Skeletal muscle tissue (tissue), 4 donors: ENCODE data around the gene POU6F2. TPM values are rescaled to one million over a fixed set of nuclear protein-coding genes. Genes with fewer than 3 reads are reported as not detected.
"Not testable (repeated sequence)": the region's sequence is repeated elsewhere in the genome, so short reads cannot be mapped to it uniquely, and the experiment has no call there.

Experiments used
- H3K27ac ChIP-seq: one replicate; pipeline ENCODE4 v1.7.0; 2013; ENCODE audit warnings: mild to moderate bottlenecking, low read depth, low read length, inconsistent platforms
- H3K27me3 ChIP-seq, 3 donors: one replicate each; pipeline ENCODE4 v1.7.0; 2013; ENCODE audit warnings: low read length in 3 of 3; ENCODE audit not compliant: control insufficient read depth in 3 of 3, insufficient read depth in 3 of 3
- H3K36me3 ChIP-seq, 3 donors: one replicate each; pipeline ENCODE4 v1.7.0; 2013; ENCODE audit warnings: low read length in 3 of 3; ENCODE audit not compliant: control insufficient read depth in 3 of 3, insufficient read depth in 3 of 3
- H3K4me1 ChIP-seq, 3 donors: one replicate each; pipeline ENCODE4 v1.7.0; 2013; ENCODE audit warnings: low read length in 3 of 3, mild to moderate bottlenecking in 3 of 3; ENCODE audit not compliant: control insufficient read depth in 3 of 3, insufficient read depth in 3 of 3
- H3K4me3 ChIP-seq, 3 donors: one replicate each; pipeline ENCODE4 v1.7.0; 2013; ENCODE audit warnings: low read length in 3 of 3
- H3K9ac ChIP-seq, 3 donors: one replicate each; pipeline ENCODE4 v1.7.0; 2013; ENCODE audit warnings: low read length in 3 of 3, mild to moderate bottlenecking in 3 of 3, moderate library complexity in 2 of 3, low read depth in 1 of 3
- H3K9me3 ChIP-seq, 3 donors: one replicate each; pipeline ENCODE4 v1.7.0; 2013; ENCODE audit warnings: low read length in 3 of 3; ENCODE audit not compliant: control insufficient read depth in 3 of 3
- total RNA-seq: library from RNA; depleted of rRNA; stranded (reverse); fragments of >200 nt; gene quantifications from one replicate; pipeline ENCODE4 v1.2.3, GENCODE V29; 2014
- donor health status: Osteomylitis.

POU6F2 gene
- total RNA-seq, 1 donor from 2014 or later: not detected

DNA sequence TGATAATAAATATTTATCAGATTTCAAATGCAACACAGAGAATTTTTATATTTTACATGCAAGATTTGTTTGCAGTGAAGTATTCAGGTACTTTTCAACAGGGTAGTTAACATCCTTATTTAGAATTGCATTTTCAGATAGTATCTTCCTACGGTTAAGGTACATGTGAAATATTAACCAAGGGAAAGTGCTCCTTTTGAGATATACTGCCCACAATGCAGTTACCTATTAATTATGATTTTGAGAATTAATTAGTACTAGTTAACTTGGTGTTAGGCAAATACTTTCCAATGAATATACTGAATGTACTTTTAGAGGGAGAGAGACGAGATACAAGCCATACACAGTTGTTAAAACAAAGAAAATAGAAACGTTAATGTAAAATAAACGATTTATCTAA is 382.3 kb downstream of the POU6F2 start:
- Histone ChIP-seq H3K27ac (no peak overlapping the region), H3K27me3 (peaks cover 0 to 3% (median 0%) of the 10 kb centered on the region in 3 donors), H3K9ac (no peak overlapping the region), H3K4me3 (no peak overlapping the region), H3K4me1 (no peaks in the 10 kb centered on the region), H3K36me3 (no peaks in the 10 kb centered on the region), H3K9me3 (no peaks in the 10 kb centered on the region)

DNA sequence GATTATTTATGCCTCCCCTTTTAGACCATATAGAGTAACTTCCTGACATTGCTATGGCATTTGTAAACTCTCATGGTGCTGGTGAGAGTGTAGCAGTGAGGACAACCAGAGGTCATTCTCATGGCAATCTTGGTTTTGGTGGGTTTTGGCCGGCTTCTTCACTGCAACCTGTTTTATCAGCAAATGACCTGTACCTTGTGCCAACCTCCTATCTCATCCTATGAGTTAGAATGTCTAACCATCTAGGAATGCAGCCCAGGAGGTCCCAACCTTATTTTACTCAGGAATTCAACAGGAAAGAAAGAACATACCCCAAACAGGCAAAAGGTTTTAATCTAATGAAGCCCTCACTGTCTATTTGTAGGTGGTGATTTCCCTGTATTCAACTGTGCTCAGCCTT is 383.1 kb downstream of the POU6F2 start:
- H3K27ac ChIP-seq: no peak overlapping the region
- H3K9ac ChIP-seq: no peak overlapping the region
- H3K4me3 ChIP-seq: no peak overlapping the region
- peaks cover 0 to 3% (median 0%) of the 10 kb centered on the region in 3 donors for H3K27me3 ChIP-seq
- H3K4me1 ChIP-seq: no peaks in the 10 kb centered on the region
- no peaks in the 10 kb centered on the region for H3K9me3 ChIP-seq
- H3K36me3 ChIP-seq: no peaks in the 10 kb centered on the region

GRCh38 chr7:39365751-39366295 is 388.1 kb downstream of the POU6F2 start:
- no peaks in the 10 kb centered on the region for H3K36me3 ChIP-seq
- no peak overlapping the region for H3K9ac ChIP-seq
- no peak overlapping the region for H3K27ac ChIP-seq
- no peaks in the 10 kb centered on the region for H3K27me3 ChIP-seq
- H3K4me3 ChIP-seq: no peak overlapping the region
- no peaks in the 10 kb centered on the region for H3K4me1 ChIP-seq
- no peaks in the 10 kb centered on the region for H3K9me3 ChIP-seq

DNA sequence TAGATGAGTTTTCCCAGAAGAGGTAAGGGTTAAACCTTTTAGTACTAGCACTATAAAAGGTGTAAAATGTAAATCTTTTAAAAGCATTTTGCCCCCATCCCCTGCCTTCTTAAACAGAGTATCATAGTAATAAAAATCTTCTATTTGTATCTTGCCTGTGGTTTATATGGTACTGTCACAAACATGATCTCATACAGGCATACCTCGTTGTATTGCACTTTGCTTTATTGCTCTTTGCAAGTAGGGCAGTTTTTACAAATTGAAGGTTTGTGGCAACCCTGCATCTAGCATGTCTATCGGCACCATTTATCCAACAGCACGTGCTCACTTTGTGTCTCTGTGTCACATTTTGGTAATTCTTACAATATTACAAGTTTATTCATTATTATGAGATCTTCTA is 389.7 kb downstream of the POU6F2 start:
- Histone ChIP-seq H3K27ac (no peak overlapping the region), H3K4me1 (no peaks in the 10 kb centered on the region)

GRCh38 chr7:39367943-39368342 is 390.2 kb downstream of the POU6F2 start:
- H3K27ac ChIP-seq: no peak overlapping the region
- H3K4me1 ChIP-seq: no peaks in the 10 kb centered on the region
- no peak overlapping the region for H3K9ac ChIP-seq
- H3K4me3 ChIP-seq: no peak overlapping the region
- H3K9me3 ChIP-seq: no peaks in the 10 kb centered on the region
- H3K27me3 ChIP-seq: no peaks in the 10 kb centered on the region
- H3K36me3 ChIP-seq: no peaks in the 10 kb centered on the region

More for the DNA sequence above, 389.7 kb downstream of the POU6F2 start:
- H3K9ac ChIP-seq: no peak overlapping the region
- no peaks in the 10 kb centered on the region for H3K27me3 ChIP-seq
- no peaks in the 10 kb centered on the region for H3K36me3 ChIP-seq
- no peak overlapping the region for H3K4me3 ChIP-seq
- no peaks in the 10 kb centered on the region for H3K9me3 ChIP-seq

DNA sequence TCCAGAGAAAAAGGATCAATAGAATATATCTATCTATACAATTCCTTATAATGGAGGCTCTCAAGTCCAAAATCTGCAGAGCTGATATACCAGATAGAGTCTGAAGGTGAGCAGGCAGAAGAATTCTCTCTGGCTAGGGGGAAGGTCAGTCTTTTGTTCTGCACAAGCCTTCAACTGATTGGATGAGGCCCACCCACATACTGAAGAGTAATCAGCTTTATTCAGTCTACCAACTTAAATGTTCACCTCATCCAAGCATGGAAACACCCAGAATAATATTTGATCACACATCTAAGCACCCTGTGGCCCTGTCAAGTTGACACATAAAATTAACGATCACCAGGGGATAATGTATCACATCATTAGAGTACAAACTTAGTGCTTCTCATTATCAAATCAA is 394.7 kb downstream of the POU6F2 start:
- Histone ChIP-seq H3K9me3 (no peaks in the 10 kb centered on the region), H3K27ac (no peak overlapping the region), H3K4me1 (no peaks in the 10 kb centered on the region), H3K36me3 (no peaks in the 10 kb centered on the region), H3K4me3 (no peak overlapping the region), H3K9ac (no peak overlapping the region), H3K27me3 (peaks cover 0 to 3% (median 0%) of the 10 kb centered on the region in 3 donors)

DNA sequence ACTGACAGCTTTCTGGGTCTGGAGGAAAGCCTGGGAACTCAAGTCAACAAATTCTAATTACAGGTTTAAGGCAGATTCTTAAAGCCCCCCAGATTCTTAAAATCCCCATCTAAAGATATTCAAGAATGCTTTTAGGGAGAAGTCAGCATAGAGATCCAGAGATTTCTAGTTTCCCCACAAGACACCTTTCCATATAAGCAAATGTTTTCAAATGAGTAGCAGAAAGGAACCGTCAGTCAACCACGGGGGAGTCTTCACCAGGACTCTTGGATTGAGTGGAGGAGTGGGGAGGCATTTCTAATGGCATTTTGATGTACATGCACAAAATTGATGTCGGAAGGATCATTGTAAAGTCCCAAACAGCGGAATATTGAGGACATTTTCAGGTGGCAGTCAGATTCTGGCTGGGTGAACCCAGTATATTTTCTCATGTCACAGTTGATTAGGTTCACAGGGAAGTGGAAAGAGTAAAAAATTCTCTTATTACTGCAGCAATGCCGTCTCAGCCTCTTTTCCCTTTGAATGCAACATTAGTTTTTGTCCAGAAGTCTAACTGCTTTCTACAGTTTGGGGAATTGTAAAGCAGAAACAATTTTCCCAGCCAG is 396.8 kb downstream of the POU6F2 start:
- Histone ChIP-seq H3K9me3 (no peaks in the 10 kb centered on the region), H3K27me3 (peaks cover 0 to 3% (median 3%) of the 10 kb centered on the region in 3 donors), H3K36me3 (no peaks in the 10 kb centered on the region), H3K4me3 (no peak overlapping the region), H3K27ac (no peak overlapping the region), H3K9ac (no peak overlapping the region), H3K4me1 (no peaks in the 10 kb centered on the region)

- Histone ChIP-seq H3K9ac (no peak overlapping the region), H3K9me3 (no peaks in the 10 kb centered on the region), H3K27ac (no peak overlapping the region), H3K36me3 (no peaks in the 10 kb centered on the region), H3K4me3 (no peak overlapping the region), H3K27me3 (peaks cover 0 to 3% (median 3%) of the 10 kb centered on the region in 3 donors), H3K4me1 (no peaks in the 10 kb centered on the region)
Measured at GRCh38 chr7:39375047-39375873, 397.6 kb downstream of the POU6F2 start.

GRCh38 chr7:39375874-39376190 is 398.1 kb downstream of the POU6F2 start:
- Histone ChIP-seq H3K4me3 (no peak overlapping the region), H3K9me3 (no peaks in the 10 kb centered on the region), H3K36me3 (no peaks in the 10 kb centered on the region), H3K9ac (no peak overlapping the region), H3K27ac (no peak overlapping the region), H3K4me1 (no peaks in the 10 kb centered on the region), H3K27me3 (peaks cover 0 to 3% (median 3%) of the 10 kb centered on the region in 3 donors)

- not testable (repeated sequence) for H3K9ac ChIP-seq, H3K4me1 ChIP-seq, H3K27ac ChIP-seq, H3K27me3 ChIP-seq, H3K4me3 ChIP-seq, H3K36me3 ChIP-seq, H3K9me3 ChIP-seq
Measured at GRCh38 chr7:39376881-39377280, 399.2 kb downstream of the POU6F2 start.
